Measurements from ENCODE around the gene CDKL4. TPM values are rescaled to one million over a fixed set of nuclear protein-coding genes. Genes with fewer than 3 reads are reported as not detected.

Gene CDKL4
- total RNA-seq, 3 donors from 2014 or later: 0.31 to 1.0 TPM; not detected in 1

DNA sequence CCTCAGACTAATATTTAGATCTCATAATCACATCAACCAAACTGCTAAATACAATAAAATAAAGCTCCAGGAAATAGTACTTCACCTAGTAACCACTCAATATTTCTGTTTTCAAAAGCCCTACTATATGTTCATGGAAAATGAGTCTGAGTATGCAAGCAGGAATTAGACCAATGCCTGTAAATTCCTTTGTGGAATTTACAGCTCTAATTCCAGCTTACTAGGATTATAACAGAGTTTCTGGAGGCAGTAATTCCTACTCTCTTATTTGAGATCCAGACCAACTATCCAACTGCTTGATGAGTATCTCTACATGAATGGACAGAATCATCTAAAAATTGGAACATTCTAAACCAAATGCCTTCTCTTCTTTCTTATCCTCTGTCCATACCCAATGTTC lies 11.6 kb downstream of the CDKL4 start:
- H3K36me3 ChIP-seq (ENCODE audit: low read depth): no peaks in the 10 kb centered on the region
- TF ChIP-seq, protein P1, sequence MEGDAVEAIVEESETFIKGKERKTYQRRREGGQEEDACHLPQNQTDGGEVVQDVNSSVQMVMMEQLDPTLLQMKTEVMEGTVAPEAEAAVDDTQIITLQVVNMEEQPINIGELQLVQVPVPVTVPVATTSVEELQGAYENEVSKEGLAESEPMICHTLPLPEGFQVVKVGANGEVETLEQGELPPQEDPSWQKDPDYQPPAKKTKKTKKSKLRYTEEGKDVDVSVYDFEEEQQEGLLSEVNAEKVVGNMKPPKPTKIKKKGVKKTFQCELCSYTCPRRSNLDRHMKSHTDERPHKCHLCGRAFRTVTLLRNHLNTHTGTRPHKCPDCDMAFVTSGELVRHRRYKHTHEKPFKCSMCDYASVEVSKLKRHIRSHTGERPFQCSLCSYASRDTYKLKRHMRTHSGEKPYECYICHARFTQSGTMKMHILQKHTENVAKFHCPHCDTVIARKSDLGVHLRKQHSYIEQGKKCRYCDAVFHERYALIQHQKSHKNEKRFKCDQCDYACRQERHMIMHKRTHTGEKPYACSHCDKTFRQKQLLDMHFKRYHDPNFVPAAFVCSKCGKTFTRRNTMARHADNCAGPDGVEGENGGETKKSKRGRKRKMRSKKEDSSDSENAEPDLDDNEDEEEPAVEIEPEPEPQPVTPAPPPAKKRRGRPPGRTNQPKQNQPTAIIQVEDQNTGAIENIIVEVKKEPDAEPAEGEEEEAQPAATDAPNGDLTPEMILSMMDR (IDR thresholded peaks at IDR 0.05): no peak
- ATAC-seq: no peak
- H3K9me3 ChIP-seq: no peaks in the 10 kb centered on the region
- no peak overlapping the region for H3K4me3 ChIP-seq
- DNase-seq: no peak
- intact Hi-C loops (cut with DNase I, micrococcal nuclease): no loop called here
- H3K4me1 ChIP-seq (ENCODE audit: low read depth): no peaks in the 10 kb centered on the region

DNA sequence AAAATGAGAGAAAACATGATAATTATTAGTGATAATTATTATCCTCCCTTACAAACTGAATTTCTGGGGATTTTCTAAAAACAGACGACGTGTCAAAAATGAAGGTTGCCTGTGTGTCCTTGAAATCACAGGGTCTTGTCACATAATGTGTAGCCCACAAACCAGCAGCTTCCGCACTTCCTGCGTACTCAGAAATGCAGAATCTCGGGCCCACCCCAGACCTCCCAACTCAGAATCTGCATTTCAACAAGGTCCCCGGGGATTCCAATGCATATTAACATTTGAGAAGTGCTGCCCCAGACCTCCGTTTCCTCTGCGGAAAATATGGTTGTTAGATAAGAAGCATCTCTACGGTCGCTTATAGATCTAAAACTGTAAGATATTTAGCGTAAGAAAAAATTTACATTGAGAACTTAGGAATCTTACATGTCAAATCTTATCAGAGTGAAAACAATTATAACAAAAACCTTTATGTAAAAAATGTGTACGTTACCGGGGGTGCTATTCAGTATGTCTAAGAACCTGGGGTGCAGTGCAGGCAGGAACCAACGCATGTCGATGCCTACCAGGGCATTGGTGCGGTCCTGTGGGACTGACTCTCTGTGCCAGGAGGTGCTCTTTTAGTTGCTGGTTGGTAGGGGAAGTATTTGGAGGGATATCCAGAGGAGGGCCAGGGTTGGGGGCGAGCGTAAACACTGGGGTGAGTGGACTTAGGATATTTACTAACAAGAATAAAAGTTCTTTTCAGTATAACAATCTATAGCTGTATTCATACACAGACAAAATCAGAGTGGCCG lies 15.2 kb downstream of the CDKL4 start:
- ATAC-seq (no peak), DNase-seq (peak in 1 of 3 donors; percentile 7)
- intact Hi-C loops (cut with DNase I, micrococcal nuclease): loop anchor here (5.0 kb wide), 2 partner anchors 166 to 281 kb away; no protein-coding TSS in a partner anchor
- no peaks in the 10 kb centered on the region for H3K36me3 ChIP-seq (ENCODE audit: low read depth)
- TF ChIP-seq, protein P1 (IDR thresholded peaks at IDR 0.05): no peak
- H3K9me3 ChIP-seq: no peaks in the 10 kb centered on the region
- no peak overlapping the region for H3K4me3 ChIP-seq
- H3K4me1 ChIP-seq (ENCODE audit: low read depth): no peaks in the 10 kb centered on the region

DNA sequence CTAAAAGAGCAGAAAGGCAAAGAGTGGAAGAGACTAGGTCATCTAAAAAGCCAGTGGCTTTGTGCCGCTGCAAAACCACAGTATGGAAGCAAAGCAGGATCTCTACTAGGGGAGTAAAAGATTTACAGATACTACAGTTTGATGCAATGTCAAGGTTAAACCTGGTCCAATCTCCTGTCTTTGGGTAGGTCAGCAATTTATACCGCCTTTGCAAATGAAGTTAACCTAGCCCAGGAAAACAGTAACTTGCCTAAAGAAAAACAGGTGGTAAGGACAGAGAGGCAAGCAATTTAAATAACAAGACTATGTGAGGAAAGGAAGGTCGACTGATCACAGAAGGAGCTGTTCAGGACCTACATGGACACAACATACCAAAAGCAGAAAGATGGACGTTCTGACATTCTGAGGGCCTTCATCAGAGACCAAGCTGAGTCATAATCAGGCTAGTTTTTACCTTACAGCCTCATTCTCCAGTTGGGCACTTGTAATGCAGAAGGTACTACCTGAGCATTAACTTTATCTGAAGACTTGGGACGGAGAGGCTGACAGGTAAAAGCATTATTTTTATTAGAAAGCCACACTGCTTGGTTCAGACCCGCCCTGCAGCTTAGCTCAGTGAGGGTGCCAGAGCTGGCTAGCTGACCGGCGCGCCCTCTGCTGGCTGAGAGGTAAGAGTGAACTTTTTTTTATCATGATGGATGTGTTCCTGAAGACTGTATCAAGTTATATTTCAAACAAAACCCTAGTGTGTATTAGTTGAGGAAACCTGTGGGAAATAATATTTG lies 15.9 kb downstream of the CDKL4 start:
- TF ChIP-seq, protein P1 (IDR thresholded peaks at IDR 0.05): peak; percentile 68
- ATAC-seq (peak; percentile 96), DNase-seq (peak; percentile 77 to 83 (median 83))
- no peaks in the 10 kb centered on the region for H3K9me3 ChIP-seq
- no peaks in the 10 kb centered on the region for H3K4me1 ChIP-seq (ENCODE audit: low read depth)
- no peak overlapping the region for H3K4me3 ChIP-seq
- H3K36me3 ChIP-seq (ENCODE audit: low read depth): no peaks in the 10 kb centered on the region
- intact Hi-C loops (cut with DNase I, micrococcal nuclease): loop anchor here (5.0 kb wide), 2 partner anchors 166 to 281 kb away; no protein-coding TSS in a partner anchor

DNA sequence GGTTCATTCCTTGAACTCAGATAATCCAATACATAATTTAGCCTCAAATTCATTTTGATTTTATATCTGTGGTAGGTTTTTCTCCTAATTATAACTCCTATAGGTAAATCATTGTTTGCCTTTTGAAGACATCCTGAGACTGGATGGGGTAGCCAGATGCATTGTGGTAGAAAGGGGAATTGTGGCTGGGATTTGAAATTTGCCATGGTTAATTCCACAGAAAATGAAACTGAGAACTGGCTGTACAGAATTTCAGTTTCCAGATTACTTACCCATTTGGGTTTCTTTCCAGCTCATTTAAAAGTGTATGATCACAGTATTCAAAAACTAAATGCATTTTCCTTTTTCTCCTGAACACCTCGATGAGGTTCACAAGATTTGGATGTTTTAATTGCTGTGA lies 18.2 kb downstream of the CDKL4 start:
- Histone ChIP-seq H3K4me3 (no peak overlapping the region), H3K4me1 (ENCODE audit: low read depth) (no peaks in the 10 kb centered on the region), H3K36me3 (ENCODE audit: low read depth) (no peaks in the 10 kb centered on the region), H3K9me3 (no peaks in the 10 kb centered on the region)
- ATAC-seq (no peak), DNase-seq (no peak)
- TF ChIP-seq, protein P1 (IDR thresholded peaks at IDR 0.05): no peak
- intact Hi-C loops (cut with DNase I, micrococcal nuclease): loop anchor here (5.0 kb wide), 2 partner anchors 163 to 278 kb away; no protein-coding TSS in a partner anchor

DNA sequence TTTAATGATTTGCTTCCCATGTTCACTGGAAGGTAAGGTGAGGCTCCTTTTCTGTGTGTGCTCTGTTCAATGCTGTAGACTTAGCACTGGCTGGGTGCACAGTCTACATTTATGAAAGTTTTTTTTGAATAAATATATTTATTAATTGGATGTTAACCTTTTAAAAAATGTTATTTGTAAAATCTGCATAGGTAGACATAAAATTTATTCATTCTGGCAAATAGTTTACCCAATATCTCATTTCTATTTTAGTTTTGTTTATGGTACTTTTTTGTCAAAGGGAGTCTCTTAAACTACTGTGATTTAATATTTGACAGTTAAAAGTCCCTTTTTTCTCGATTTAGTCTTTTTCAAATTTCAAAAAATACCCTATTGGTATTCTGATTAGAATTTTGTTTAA lies 19.9 kb downstream of the CDKL4 start:
- no peak for DNase-seq
- no peaks in the 10 kb centered on the region for H3K4me1 ChIP-seq (ENCODE audit: low read depth)
- no peak for ATAC-seq
- no peaks in the 10 kb centered on the region for H3K36me3 ChIP-seq (ENCODE audit: low read depth)
- H3K9me3 ChIP-seq: no peaks in the 10 kb centered on the region
- TF ChIP-seq, protein P1 (IDR thresholded peaks at IDR 0.05): no peak
- H3K4me3 ChIP-seq: no peak overlapping the region
- intact Hi-C loops (cut with DNase I, micrococcal nuclease): no loop called here

All from mucosa of descending colon (tissue), 3 donors.